GM23338 (cell line): ENCODE measurements around the gene ZNF76. TPM values are rescaled to one million over a fixed set of nuclear protein-coding genes. Genes with fewer than 3 reads are reported as not detected.

Experiments used
- ATAC-seq: fragments of 200-7000 bp; cut with Tn5 transposase; 3 replicates; pipeline ENCODE4 v1.9.1; 2020
- DNase-seq: peaks from one replicate; pipeline ENCODE4 v3.0.0-alpha.2; 2015; ENCODE audit warnings: low spot score
- H2AFZ ChIP-seq: fragments of 200-600 bp; sonication (generic); 2 replicates; pipeline ENCODE4 v1.8.0; 2016; ENCODE audit warnings: antibody characterized with exemption, mild to moderate bottlenecking, moderate library complexity
- H3F3A ChIP-seq: fragments of 200-600 bp; sonication (generic); replicated peaks from 2 replicates; pipeline ENCODE4 v1.8.0; 2017; ENCODE audit warnings: antibody characterized with exemption, mixed run types, low read depth
- H3K27ac ChIP-seq: fragments of 200-600 bp; sonication (generic); 2 replicates; pipeline ENCODE4 v1.6.1; 2016; ENCODE audit warnings: low read depth
- H3K27me3 ChIP-seq: fragments of 200-600 bp; sonication (generic); 2 replicates; pipeline ENCODE4 v1.8.0; 2016; ENCODE audit warnings: mild to moderate bottlenecking, mixed run types, moderate library complexity; ENCODE audit not compliant: insufficient read depth
- H3K36me3 ChIP-seq: fragments of 200-600 bp; sonication (generic); 2 replicates; pipeline ENCODE4 v1.8.0; 2016; ENCODE audit warnings: mild to moderate bottlenecking; ENCODE audit not compliant: insufficient read depth
- H3K4me1 ChIP-seq: fragments of 200-600 bp; sonication (generic); 2 replicates; pipeline ENCODE4 v1.8.0; 2016; ENCODE audit warnings: mild to moderate bottlenecking, moderate library complexity; ENCODE audit not compliant: insufficient read depth
- H3K4me2 ChIP-seq: fragments of 200-600 bp; sonication (generic); 2 replicates; pipeline ENCODE4 v1.7.1; 2017; ENCODE audit warnings: mixed run types
- H3K4me3 ChIP-seq: fragments of 200-600 bp; sonication (generic); 2 replicates; pipeline ENCODE4 v1.6.1; 2016; ENCODE audit warnings: mixed run types
- H3K79me2 ChIP-seq: fragments of 200-600 bp; sonication (generic); replicated peaks from 2 replicates; pipeline ENCODE4 v1.8.0; 2017; ENCODE audit warnings: mild to moderate bottlenecking; ENCODE audit not compliant: insufficient read depth
- H3K9me2 ChIP-seq: fragments of 200-600 bp; sonication (generic); 2 replicates; pipeline ENCODE4 v1.8.0; 2017; ENCODE audit not compliant: insufficient read depth
- H4K20me1 ChIP-seq: fragments of 200-600 bp; sonication (generic); replicated peaks from 2 replicates; pipeline ENCODE4 v1.8.0; 2017; ENCODE audit warnings: mild to moderate bottlenecking; ENCODE audit not compliant: insufficient read depth
- H3K27ac Mint-ChIP-seq: 2 replicates; pipeline ENCODE4 v1.8.0; 2020; ENCODE audit warnings: inconsistent platforms, mild to moderate bottlenecking, moderate library complexity, mixed read lengths
- H3K27me3 Mint-ChIP-seq: 3 replicates; pipeline ENCODE4 v1.8.0; 2022; ENCODE audit warnings: low read depth, mild to moderate bottlenecking, moderate library complexity, mixed read lengths, inconsistent platforms; ENCODE audit not compliant: insufficient read depth, poor library complexity
- H3K36me3 Mint-ChIP-seq: 3 replicates; pipeline ENCODE4 v1.8.0; 2021; ENCODE audit warnings: low read depth, mild to moderate bottlenecking, inconsistent platforms, moderate library complexity, mixed read lengths
- H3K4me1 Mint-ChIP-seq: 3 replicates; pipeline ENCODE4 v1.8.0; 2020; ENCODE audit warnings: mild to moderate bottlenecking, inconsistent platforms, mixed read lengths
- H3K4me3 Mint-ChIP-seq: 3 replicates; pipeline ENCODE4 v1.8.0; 2021; ENCODE audit warnings: moderate library complexity, mild to moderate bottlenecking, inconsistent platforms, mixed read lengths
- H3K9me3 Mint-ChIP-seq: 3 replicates; pipeline ENCODE4 v1.8.0; 2020; ENCODE audit warnings: moderate library complexity, mild to moderate bottlenecking, inconsistent platforms, mixed read lengths
- CREB1 ChIP-seq: fragments of 250-450 bp; sonication (Bioruptor Pico); IDR thresholded peaks from 2 replicates; pipeline ENCODE4 v1.5.0; 2020; ENCODE audit warnings: low read depth, mild to moderate bottlenecking, moderate library complexity
- CTCF ChIP-seq, 2 experiments: fragments of 200-600 bp in 1 of 2; sonication (generic) in 1 of 2; conservative IDR thresholded peaks; 2 replicates each; pipeline versions ENCODE4 v1.5.1 to v1.6.1; 2016 to 2017; ENCODE audit warnings: antibody characterized with exemption in 2 of 2, low read depth in 2 of 2, mild to moderate bottlenecking in 2 of 2, moderate library complexity in 1 of 2
- ETS1 ChIP-seq: IDR thresholded peaks from 2 replicates; pipeline ENCODE4 v1.6.1; 2016; ENCODE audit warnings: antibody characterized with exemption
- EZH2 ChIP-seq: fragments of 200-600 bp; sonication (generic); IDR thresholded peaks from one replicate; pipeline ENCODE4 v1.8.0; 2017; ENCODE audit warnings: antibody characterized with exemption, mild to moderate bottlenecking, low read depth; ENCODE audit not compliant: unreplicated experiment
- EZH2phosphoT487 ChIP-seq: fragments of 200-600 bp; sonication (generic); IDR thresholded peaks from one replicate; pipeline ENCODE4 v1.8.1; 2018; ENCODE audit warnings: antibody characterized with exemption; ENCODE audit not compliant: unreplicated experiment
- JUNB ChIP-seq: IDR thresholded peaks from one replicate; pipeline ENCODE4 v1.6.1; 2016; ENCODE audit warnings: antibody characterized with exemption; ENCODE audit not compliant: unreplicated experiment
- NANOG ChIP-seq: IDR thresholded peaks from 2 replicates; pipeline ENCODE4 v1.6.1; 2016; ENCODE audit warnings: antibody characterized with exemption, borderline replicate concordance
- POLR2AphosphoS5 ChIP-seq: IDR thresholded peaks from 2 replicates; pipeline ENCODE4 v1.6.1; 2016; ENCODE audit warnings: antibody characterized with exemption, low read depth
- REST ChIP-seq: IDR thresholded peaks from one replicate; pipeline ENCODE4 v1.6.1; 2018; ENCODE audit warnings: antibody characterized with exemption; ENCODE audit not compliant: unreplicated experiment
- STAT1 ChIP-seq: IDR thresholded peaks from one replicate; pipeline ENCODE4 v1.6.1; 2016; ENCODE audit warnings: antibody characterized with exemption; ENCODE audit not compliant: unreplicated experiment
- ZNF114 ChIP-seq: fragments of 250-450 bp; sonication (Bioruptor Pico); IDR thresholded peaks from 2 replicates; pipeline ENCODE4 v1.5.0; 2020; ENCODE audit warnings: mild to moderate bottlenecking, moderate library complexity
- ZNF331 ChIP-seq: fragments of 250-450 bp; sonication (Bioruptor Pico); IDR thresholded peaks from 2 replicates; pipeline ENCODE4 v1.5.0; 2020; ENCODE audit warnings: low read depth, mild to moderate bottlenecking, moderate library complexity
- ZNF462 ChIP-seq: fragments of 250-450 bp; sonication (Bioruptor Pico); IDR thresholded peaks from 2 replicates; pipeline ENCODE4 v1.5.0; 2020; ENCODE audit warnings: mild to moderate bottlenecking, moderate library complexity
- polyA plus RNA-seq: library from polyadenylated mRNA; unstranded; fragments of >200 nt; fragmentation: Nextera tagmentation; extraction: Ambion mirVana; gene quantifications from 2 replicates; pipeline ENCODE4 v1.2.1, GENCODE V29; 2016
- total RNA-seq: library from RNA; depleted of rRNA; stranded (reverse); fragments of >200 nt; shearing (Covaris generic); gene quantifications from 2 replicates; pipeline ENCODE4 v1.2.3, GENCODE V29; 2014

ZNF76 gene
- total and polyA plus RNA-seq, 2 experiments from 2014 or later: 12.5 to 18.8 TPM

- peaks cover 12% of the 10 kb centered on the region; the same call in 1 of the 2 replicates for H4K20me1 ChIP-seq
- no peak for DNase-seq
- H2AFZ ChIP-seq: no peak overlapping the region
- H3K27ac Mint-ChIP-seq: no peak overlapping the region
- H3K4me3 ChIP-seq: no peak overlapping the region
- H3K4me1 ChIP-seq: no peaks in the 10 kb centered on the region
- TF ChIP-seq NANOG (no peak), CTCF (conservative IDR thresholded peaks at IDR 0.05; ENCODE audit: low read depth in 2 of 2) (no peak), REST (no peak), EZH2phosphoT487 (no peak), ETS1 (no peak), CREB1 (no peak), ZNF114 (CRISPR knock-in tag) (no peak), POLR2AphosphoS5 (no peak), EZH2 (no peak), ZNF462 (CRISPR knock-in tag) (no peak), STAT1 (no peak), ZNF331 (CRISPR knock-in tag) (no peak), JUNB (no peak)
- no peak for ATAC-seq
- no peaks in the 10 kb centered on the region for H3K36me3 ChIP-seq
- H3K4me2 ChIP-seq: no peak overlapping the region
- H3K79me2 ChIP-seq: no peaks in the 10 kb centered on the region
- no peaks in the 10 kb centered on the region for H3K27me3 ChIP-seq
- no peaks in the 10 kb centered on the region for H3K36me3 Mint-ChIP-seq
- peaks cover 5% of the 10 kb centered on the region for H3K27me3 Mint-ChIP-seq
- H3K9me2 ChIP-seq: no peaks in the 10 kb centered on the region
- H3K4me1 Mint-ChIP-seq: no peaks in the 10 kb centered on the region; the same call in 2 of the 3 replicates
- H3F3A ChIP-seq: no peaks in the 10 kb centered on the region
- no peak overlapping the region for H3K27ac ChIP-seq
- H3K4me3 Mint-ChIP-seq: no peak overlapping the region
- H3K9me3 Mint-ChIP-seq: no peaks in the 10 kb centered on the region
Measured at GRCh38 chr6:35267897-35268296, 8.4 kb downstream of the ZNF76 start.
